Adipocyte (in vitro differentiated cells): ENCODE results near the gene PRMT2.

Source experiments
- DNase-seq: peaks from one replicate; pipeline ENCODE4 v3.0.0-alpha.2; 2015; ENCODE audit warnings: low read depth
- H3K27me3 ChIP-seq: replicated peaks from 2 replicates; pipeline ENCODE4 v1.7.0; 2013; ENCODE audit warnings: mild to moderate bottlenecking, low read length, moderate library complexity; ENCODE audit not compliant: control insufficient read depth, insufficient read depth
- H3K36me3 ChIP-seq: 2 replicates; pipeline ENCODE4 v1.7.0; 2013; ENCODE audit warnings: low read length, mild to moderate bottlenecking, moderate library complexity; ENCODE audit not compliant: control insufficient read depth, insufficient read depth, severe bottlenecking
- H3K4me1 ChIP-seq: 2 replicates; pipeline ENCODE4 v1.7.0; 2013; ENCODE audit warnings: mild to moderate bottlenecking, low read length, moderate library complexity; ENCODE audit not compliant: control insufficient read depth, insufficient read depth
- H3K4me3 ChIP-seq: 2 replicates; pipeline ENCODE4 v1.7.0; 2013; ENCODE audit warnings: mild to moderate bottlenecking, low read length, moderate library complexity
- H3K9ac ChIP-seq: 2 replicates; pipeline ENCODE4 v1.7.0; 2013; ENCODE audit warnings: mild to moderate bottlenecking, low read length, moderate library complexity
- H3K9me3 ChIP-seq: 2 replicates; pipeline ENCODE4 v1.7.0; 2013; ENCODE audit warnings: mild to moderate bottlenecking, low read length, moderate library complexity; ENCODE audit not compliant: control insufficient read depth

PRMT2 gene

DNA sequence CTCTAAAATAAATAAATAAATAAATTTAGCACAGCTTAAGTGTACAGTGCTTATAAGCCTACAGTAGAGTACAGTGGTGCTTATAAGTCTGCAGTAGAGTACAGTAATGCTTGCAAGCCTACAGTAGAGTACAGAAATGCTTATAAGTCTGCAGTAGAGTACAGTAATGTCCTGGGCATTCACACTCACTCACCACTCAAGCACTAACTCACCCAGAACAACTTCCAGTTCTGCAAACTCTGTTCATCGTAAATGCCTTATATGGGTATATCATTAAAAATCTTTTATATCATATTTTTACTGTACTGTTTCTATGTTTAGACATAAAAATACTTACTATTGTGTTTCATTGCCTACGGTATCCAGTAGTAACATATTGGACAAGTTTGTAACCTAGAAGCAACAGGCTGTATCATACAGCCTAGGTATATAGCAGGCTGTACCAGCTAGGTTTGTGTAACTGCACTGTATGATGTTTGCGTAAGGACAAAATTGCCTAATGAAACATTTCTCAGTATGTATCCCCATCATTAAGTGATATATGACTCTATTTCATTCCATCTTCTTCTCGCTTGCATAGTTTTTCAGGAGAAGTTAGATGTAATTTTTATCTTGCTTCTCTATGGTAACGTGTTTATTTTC lies 16.6 kb upstream of the PRMT2 start:
- Histone ChIP-seq H3K9ac (no peak overlapping the region), H3K9me3 (peaks cover 3% of the 10 kb centered on the region), H3K27me3 (no peaks in the 10 kb centered on the region), H3K4me3 (no peak overlapping the region), H3K36me3 (no peaks in the 10 kb centered on the region), H3K4me1 (no peaks in the 10 kb centered on the region)
- DNase-seq: no peak

GRCh38 chr21:46619846-46620245 lies 15.6 kb upstream of the PRMT2 start:
- H3K4me3 ChIP-seq: no peak overlapping the region
- H3K9ac ChIP-seq: no peak overlapping the region

GRCh38 chr21:46620846-46621245 lies 14.6 kb upstream of the PRMT2 start:
- Histone ChIP-seq H3K27me3 (no peaks in the 10 kb centered on the region), H3K36me3 (no peaks in the 10 kb centered on the region), H3K4me1 (no peaks in the 10 kb centered on the region), H3K9me3 (peaks cover 10% of the 10 kb centered on the region), H3K9ac (no peak overlapping the region), H3K4me3 (no peak overlapping the region)
- DNase-seq: no peak

More at GRCh38 chr21:46619846-46620245, 15.6 kb upstream of the PRMT2 start:
- H3K36me3 ChIP-seq: no peaks in the 10 kb centered on the region
- H3K27me3 ChIP-seq: no peaks in the 10 kb centered on the region
- no peaks in the 10 kb centered on the region for H3K4me1 ChIP-seq
- no peak for DNase-seq
- H3K9me3 ChIP-seq: peaks cover 3% of the 10 kb centered on the region

- Histone ChIP-seq H3K9ac (no peak overlapping the region), H3K4me1 (no peaks in the 10 kb centered on the region), H3K36me3 (no peaks in the 10 kb centered on the region), H3K4me3 (no peak overlapping the region), H3K27me3 (no peaks in the 10 kb centered on the region), H3K9me3 (peaks cover 17% of the 10 kb centered on the region)
- no peak for DNase-seq
These were observed 13.9 kb upstream of the PRMT2 start for GRCh38 chr21:46621457-46622182.

GRCh38 chr21:46622226-46622625 lies 13.2 kb upstream of the PRMT2 start:
- DNase-seq: no peak
- H3K4me3 ChIP-seq: no peak overlapping the region
- no peaks in the 10 kb centered on the region for H3K4me1 ChIP-seq
- no peaks in the 10 kb centered on the region for H3K27me3 ChIP-seq
- H3K36me3 ChIP-seq: no peaks in the 10 kb centered on the region
- no peak overlapping the region for H3K9ac ChIP-seq
- H3K9me3 ChIP-seq: peaks cover 17% of the 10 kb centered on the region

GRCh38 chr21:46624050-46624449 lies 11.4 kb upstream of the PRMT2 start:
- H3K27me3 ChIP-seq: peaks cover 12% of the 10 kb centered on the region
- no peak for DNase-seq
- H3K4me1 ChIP-seq: no peaks in the 10 kb centered on the region
- H3K9me3 ChIP-seq: peaks cover 17% of the 10 kb centered on the region
- H3K4me3 ChIP-seq: no peak overlapping the region
- H3K9ac ChIP-seq: no peak overlapping the region
- no peaks in the 10 kb centered on the region for H3K36me3 ChIP-seq

- no peaks in the 10 kb centered on the region for H3K36me3 ChIP-seq
- H3K27me3 ChIP-seq: peaks cover 12% of the 10 kb centered on the region
- peaks cover 14% of the 10 kb centered on the region for H3K9me3 ChIP-seq
- no peak for DNase-seq
- H3K4me3 ChIP-seq: no peak overlapping the region
- H3K4me1 ChIP-seq: no peaks in the 10 kb centered on the region
- H3K9ac ChIP-seq: no peak overlapping the region
These were observed 9.7 kb upstream of the PRMT2 start for GRCh38 chr21:46625759-46626158.

DNA sequence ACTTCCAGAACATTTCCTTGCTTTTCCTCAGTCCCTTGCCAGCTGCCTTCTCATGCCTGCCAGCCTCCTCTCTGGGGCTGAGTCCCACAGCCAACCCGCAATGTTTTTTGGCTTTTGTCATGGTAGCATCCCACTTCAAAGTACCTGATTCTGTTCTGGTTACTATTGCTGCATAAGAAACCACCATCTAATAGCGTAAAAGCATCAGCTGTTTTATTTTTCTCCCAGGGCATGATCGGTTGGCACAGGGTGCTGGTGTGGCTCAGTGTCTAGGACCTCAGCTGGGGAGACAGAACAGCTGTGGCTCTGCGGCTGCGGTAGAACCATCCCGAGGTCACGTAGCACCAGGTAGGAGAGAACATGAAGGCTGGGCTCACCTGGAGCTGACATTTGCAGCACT lies 8.9 kb upstream of the PRMT2 start:
- Histone ChIP-seq H3K4me3 (no peak overlapping the region), H3K9me3 (peaks cover 14% of the 10 kb centered on the region), H3K4me1 (no peaks in the 10 kb centered on the region), H3K27me3 (peaks cover 12% of the 10 kb centered on the region), H3K36me3 (no peaks in the 10 kb centered on the region), H3K9ac (no peak overlapping the region)
- DNase-seq: no peak

- Histone ChIP-seq H3K4me3 (no peak overlapping the region), H3K27me3 (peaks cover 12% of the 10 kb centered on the region), H3K4me1 (no peaks in the 10 kb centered on the region)
These were observed 8.4 kb upstream of the PRMT2 start for GRCh38 chr21:46626975-46627501.

GRCh38 chr21:46627726-46628125 lies 7.7 kb upstream of the PRMT2 start:
- Histone ChIP-seq H3K4me3 (no peak overlapping the region), H3K9ac (no peak overlapping the region), H3K9me3 (peaks cover 14% of the 10 kb centered on the region), H3K36me3 (no peaks in the 10 kb centered on the region), H3K4me1 (no peaks in the 10 kb centered on the region), H3K27me3 (peaks cover 12% of the 10 kb centered on the region)
- no peak for DNase-seq

More at GRCh38 chr21:46626975-46627501, 8.4 kb upstream of the PRMT2 start:
- Histone ChIP-seq H3K36me3 (no peaks in the 10 kb centered on the region), H3K9ac (no peak overlapping the region), H3K9me3 (peaks cover 14% of the 10 kb centered on the region)
- DNase-seq: no peak

DNA sequence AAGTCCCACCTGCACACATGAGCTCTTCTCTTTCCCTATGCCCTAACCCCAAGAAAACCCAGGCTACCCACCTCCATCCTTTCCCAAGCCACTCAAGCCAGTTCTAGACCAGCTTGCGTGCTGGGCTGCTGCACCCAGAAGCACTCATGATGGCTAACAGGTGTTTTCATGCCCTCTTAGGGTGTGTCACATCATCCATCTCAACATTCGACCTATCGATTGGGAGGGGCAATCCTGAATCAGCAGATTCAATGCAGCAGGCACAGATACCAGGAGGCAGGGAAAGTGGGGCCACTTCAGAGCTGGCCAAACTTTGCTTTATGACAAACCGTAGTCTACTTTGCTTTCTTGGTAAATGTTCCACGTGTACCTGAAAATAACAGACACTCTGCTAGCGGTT lies 6.6 kb upstream of the PRMT2 start:
- Histone ChIP-seq H3K27me3 (peaks cover 12% of the 10 kb centered on the region), H3K36me3 (no peaks in the 10 kb centered on the region), H3K9ac (no peak overlapping the region), H3K4me1 (no peaks in the 10 kb centered on the region), H3K9me3 (peaks cover 14% of the 10 kb centered on the region), H3K4me3 (no peak overlapping the region)
- DNase-seq: no peak
